Measurements from ENCODE around the gene LRMDA. TPM values are rescaled to one million over a fixed set of nuclear protein-coding genes. Genes with fewer than 3 reads are reported as not detected.

Gene LRMDA
- total RNA-seq, 1 experiment from 2014 or later: not detected

DNA sequence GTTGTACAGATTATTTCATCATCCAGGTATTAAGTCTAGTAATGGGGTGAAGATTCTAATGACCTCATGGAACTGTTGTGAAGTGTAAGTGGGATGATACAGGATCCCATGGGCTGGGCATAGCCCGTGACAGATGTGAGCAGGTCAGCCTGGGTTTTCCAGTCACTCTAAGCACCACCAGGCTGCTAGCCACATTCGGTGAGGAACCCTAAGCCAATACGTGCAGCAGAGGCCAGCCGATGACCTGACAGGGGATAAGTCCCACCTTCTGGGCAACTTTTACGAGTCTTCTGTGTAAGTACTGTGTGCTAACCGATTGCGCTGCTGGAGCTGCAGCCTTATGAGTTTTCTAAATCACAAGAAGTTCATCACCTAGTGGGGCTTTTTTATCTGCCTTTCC, 37.2 kb upstream of the LRMDA start:
- DNase-seq (ENCODE audit: low spot score): no peak
- no TSS peak for BruUV-seq (replicated peaks)
- Histone ChIP-seq H3K27me3 (replicated peaks; ENCODE audit: insufficient read depth, low read depth, low read length, poor library complexity) (peaks cover 96% of the 10 kb centered on the region), H3K27ac (ENCODE audit: low read depth, low read length, poor library complexity, severe bottlenecking) (no peak overlapping the region), H3K9me3 (ENCODE audit: low read depth, low read length, poor library complexity, severe bottlenecking) (no peaks in the 10 kb centered on the region), H3K4me1 (ENCODE audit: insufficient read depth, low read length, poor library complexity, severe bottlenecking) (no peaks in the 10 kb centered on the region), H3K36me3 (ENCODE audit: insufficient read depth, low read length, poor library complexity, severe bottlenecking) (no peaks in the 10 kb centered on the region), H3K4me3 (ENCODE audit: low read depth, low read length, poor library complexity, severe bottlenecking) (no peak overlapping the region)
- intact Hi-C loops (cut with micrococcal nuclease; ENCODE audit: unreplicated experiment): no loop called here
- TF ChIP-seq, protein P1, sequence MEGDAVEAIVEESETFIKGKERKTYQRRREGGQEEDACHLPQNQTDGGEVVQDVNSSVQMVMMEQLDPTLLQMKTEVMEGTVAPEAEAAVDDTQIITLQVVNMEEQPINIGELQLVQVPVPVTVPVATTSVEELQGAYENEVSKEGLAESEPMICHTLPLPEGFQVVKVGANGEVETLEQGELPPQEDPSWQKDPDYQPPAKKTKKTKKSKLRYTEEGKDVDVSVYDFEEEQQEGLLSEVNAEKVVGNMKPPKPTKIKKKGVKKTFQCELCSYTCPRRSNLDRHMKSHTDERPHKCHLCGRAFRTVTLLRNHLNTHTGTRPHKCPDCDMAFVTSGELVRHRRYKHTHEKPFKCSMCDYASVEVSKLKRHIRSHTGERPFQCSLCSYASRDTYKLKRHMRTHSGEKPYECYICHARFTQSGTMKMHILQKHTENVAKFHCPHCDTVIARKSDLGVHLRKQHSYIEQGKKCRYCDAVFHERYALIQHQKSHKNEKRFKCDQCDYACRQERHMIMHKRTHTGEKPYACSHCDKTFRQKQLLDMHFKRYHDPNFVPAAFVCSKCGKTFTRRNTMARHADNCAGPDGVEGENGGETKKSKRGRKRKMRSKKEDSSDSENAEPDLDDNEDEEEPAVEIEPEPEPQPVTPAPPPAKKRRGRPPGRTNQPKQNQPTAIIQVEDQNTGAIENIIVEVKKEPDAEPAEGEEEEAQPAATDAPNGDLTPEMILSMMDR (conservative IDR thresholded peaks at IDR 0.05; ENCODE audit: low read depth, low read length): no peak
- no peak for TF ChIP-seq EZH2 (IDR thresholded peaks at IDR 0.05; ENCODE audit: borderline replicate concordance, low read depth, low read length, poor library complexity, severe bottlenecking)
- CTCF ChIA-PET: no interaction called here
- POLR2A ChIA-PET (ENCODE audit: low non-redundant PET): no interaction called here

DNA sequence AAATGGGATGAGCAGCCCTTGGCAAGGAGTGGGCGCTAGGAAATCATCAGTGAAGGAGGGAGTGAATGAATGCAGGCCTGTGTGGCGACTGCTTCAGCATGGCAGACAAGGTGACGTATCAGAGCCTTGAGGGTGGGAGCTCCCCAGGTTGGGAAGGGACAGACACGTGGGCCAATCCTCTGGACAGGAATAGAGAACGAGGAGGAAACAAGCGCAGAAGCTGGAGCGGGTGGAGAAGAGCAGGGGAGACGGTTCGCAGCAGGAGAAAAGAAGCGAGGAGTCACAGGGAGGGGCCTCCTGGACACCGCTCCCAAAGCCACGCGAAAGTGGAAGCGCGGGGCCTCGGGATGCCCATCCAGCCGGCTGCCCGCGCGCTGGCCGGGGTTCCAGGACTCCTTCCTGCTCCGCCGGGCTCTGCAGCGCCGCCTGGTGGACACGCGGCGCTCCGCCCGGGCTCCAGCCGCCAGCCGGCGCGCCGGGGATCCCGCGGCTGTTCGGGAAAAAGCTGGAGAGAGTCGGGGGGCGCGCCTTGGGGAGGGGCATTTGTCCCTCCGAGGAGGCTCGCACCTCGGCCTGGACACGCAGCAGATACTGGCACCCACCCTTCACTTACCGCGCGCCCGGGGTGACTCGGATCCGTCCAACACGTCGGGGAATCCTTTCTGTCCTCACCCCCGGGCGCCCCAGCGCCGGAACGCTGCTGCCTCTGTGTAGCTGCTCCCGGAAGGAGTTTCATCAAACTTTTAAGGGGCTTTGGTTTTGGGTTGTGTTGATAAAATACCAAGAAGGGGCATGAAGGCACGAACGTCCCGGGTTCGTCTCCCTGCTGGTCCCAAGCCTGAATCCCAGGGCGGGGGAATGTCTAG, 36.1 kb upstream of the LRMDA start:
- no peak overlapping the region for H3K27ac ChIP-seq (ENCODE audit: low read depth, low read length, poor library complexity, severe bottlenecking)
- intact Hi-C loops (cut with micrococcal nuclease; ENCODE audit: unreplicated experiment): no loop called here

DNA sequence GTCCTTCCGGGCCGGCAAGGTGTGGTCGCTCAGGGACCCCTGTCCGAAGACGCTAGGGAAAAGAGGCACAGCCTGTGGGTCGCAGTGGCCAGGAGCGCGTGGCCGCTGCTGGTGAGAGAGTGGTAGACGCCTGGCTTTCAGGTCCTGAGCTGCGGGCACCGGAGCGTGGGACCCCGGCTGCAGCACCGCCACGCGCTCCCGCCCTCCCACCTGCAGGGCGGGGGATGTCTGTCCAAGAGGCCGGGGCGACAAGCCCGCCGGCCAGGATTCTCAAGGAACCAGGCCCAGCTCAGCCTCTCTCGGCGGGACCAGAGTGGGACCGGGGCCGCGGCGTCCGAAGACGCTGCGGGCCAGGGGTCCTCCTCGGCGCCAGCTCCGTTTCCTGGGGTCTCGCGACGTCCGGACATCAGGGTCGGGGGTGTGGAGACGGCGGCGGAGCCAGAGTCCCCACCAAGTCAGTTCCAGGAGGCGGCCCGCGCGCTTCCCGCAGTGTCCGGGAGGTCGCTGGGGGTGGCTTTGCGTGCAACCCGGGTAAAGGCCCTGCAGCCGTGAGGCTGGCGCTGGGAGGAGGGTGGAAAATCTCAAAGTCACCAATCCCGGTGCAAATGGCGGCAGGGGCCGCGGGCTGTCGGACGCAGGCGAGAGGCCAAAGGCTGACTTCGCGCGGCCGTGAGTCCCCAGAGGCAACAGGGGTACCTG, 35.3 kb upstream of the LRMDA start:
- DNase-seq (ENCODE audit: low spot score): no peak
- Histone ChIP-seq H3K27ac (ENCODE audit: low read depth, low read length, poor library complexity, severe bottlenecking) (no peak overlapping the region), H3K4me3 (ENCODE audit: low read depth, low read length, poor library complexity, severe bottlenecking) (no peak overlapping the region), H3K36me3 (ENCODE audit: insufficient read depth, low read length, poor library complexity, severe bottlenecking) (no peaks in the 10 kb centered on the region), H3K27me3 (replicated peaks; ENCODE audit: insufficient read depth, low read depth, low read length, poor library complexity) (peaks cover 99% of the 10 kb centered on the region), H3K9me3 (ENCODE audit: low read depth, low read length, poor library complexity, severe bottlenecking) (no peaks in the 10 kb centered on the region), H3K4me1 (ENCODE audit: insufficient read depth, low read length, poor library complexity, severe bottlenecking) (peaks cover 6% of the 10 kb centered on the region)
- no TSS peak for BruUV-seq (replicated peaks)
- CTCF ChIA-PET: interaction anchor here (0.6 to 1.2 kb wide), 2 partner anchors 907 to 1726 kb away, joined by 3 read pairs; no protein-coding TSS in a partner anchor
- intact Hi-C loops (cut with micrococcal nuclease; ENCODE audit: unreplicated experiment): no loop called here
- POLR2A ChIA-PET (ENCODE audit: low non-redundant PET): no interaction called here
- peak; percentile 73 for TF ChIP-seq EZH2 (IDR thresholded peaks at IDR 0.05; ENCODE audit: borderline replicate concordance, low read depth, low read length, poor library complexity, severe bottlenecking)
- TF ChIP-seq, protein P1 (conservative IDR thresholded peaks at IDR 0.05; ENCODE audit: low read depth, low read length): no peak

More for the DNA sequence above, 36.1 kb upstream of the LRMDA start:
- TF ChIP-seq, protein P1 (conservative IDR thresholded peaks at IDR 0.05; ENCODE audit: low read depth, low read length): peak; percentile 69
- peak; percentile 79 for TF ChIP-seq EZH2 (IDR thresholded peaks at IDR 0.05; ENCODE audit: borderline replicate concordance, low read depth, low read length, poor library complexity, severe bottlenecking)
- Histone ChIP-seq H3K9me3 (ENCODE audit: low read depth, low read length, poor library complexity, severe bottlenecking) (no peaks in the 10 kb centered on the region), H3K4me3 (ENCODE audit: low read depth, low read length, poor library complexity, severe bottlenecking) (no peak overlapping the region), H3K27me3 (replicated peaks; ENCODE audit: insufficient read depth, low read depth, low read length, poor library complexity) (peaks cover 99% of the 10 kb centered on the region), H3K36me3 (ENCODE audit: insufficient read depth, low read length, poor library complexity, severe bottlenecking) (no peaks in the 10 kb centered on the region), H3K4me1 (ENCODE audit: insufficient read depth, low read length, poor library complexity, severe bottlenecking) (no peaks in the 10 kb centered on the region)
- no TSS peak for BruUV-seq (replicated peaks)
- POLR2A ChIA-PET (ENCODE audit: low non-redundant PET): no interaction called here
- CTCF ChIA-PET: interaction anchor here (0.6 to 1.2 kb wide), 2 partner anchors 908 to 1727 kb away, joined by 3 read pairs; no protein-coding TSS in a partner anchor
- DNase-seq (ENCODE audit: low spot score): peak; percentile 51
